ENCODE results near the gene A2M. TPM values are rescaled to one million over a fixed set of nuclear protein-coding genes. Genes with fewer than 3 reads are reported as not detected.

Gene A2M
- total and polyA plus RNA-seq, 2 of the 13 experiments (the other 11 are each of a cell fraction or from before 2014, with no cell fraction given), result 2,807 to 6,551 TPM

DNA sequence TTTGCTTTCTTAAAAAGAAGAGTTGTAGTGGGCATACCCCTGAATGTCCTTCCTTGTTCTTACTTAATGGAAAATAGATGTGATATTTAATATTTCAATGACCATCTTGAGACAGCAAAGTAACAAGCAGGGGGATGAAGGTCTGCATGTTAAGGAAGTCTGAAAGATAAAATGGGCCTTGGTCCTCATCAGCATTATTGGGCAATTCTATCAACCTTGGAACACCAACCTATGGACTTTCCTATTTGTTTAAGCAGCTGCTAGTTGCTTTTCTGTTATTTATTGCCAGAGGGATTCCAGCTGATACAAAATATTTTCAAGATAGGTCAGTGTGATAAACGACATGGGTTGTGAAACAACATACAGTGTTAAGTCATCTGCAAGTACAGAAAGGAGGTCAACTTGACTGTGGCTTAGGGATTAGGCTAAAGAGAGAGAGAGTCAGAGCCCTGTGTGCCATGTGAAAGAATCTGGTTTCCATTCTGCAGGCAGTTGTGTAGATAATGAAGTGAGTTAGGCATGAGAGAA, 16.4 kb upstream of the A2M start (continued):
- TF ChIP-seq, protein P1, sequence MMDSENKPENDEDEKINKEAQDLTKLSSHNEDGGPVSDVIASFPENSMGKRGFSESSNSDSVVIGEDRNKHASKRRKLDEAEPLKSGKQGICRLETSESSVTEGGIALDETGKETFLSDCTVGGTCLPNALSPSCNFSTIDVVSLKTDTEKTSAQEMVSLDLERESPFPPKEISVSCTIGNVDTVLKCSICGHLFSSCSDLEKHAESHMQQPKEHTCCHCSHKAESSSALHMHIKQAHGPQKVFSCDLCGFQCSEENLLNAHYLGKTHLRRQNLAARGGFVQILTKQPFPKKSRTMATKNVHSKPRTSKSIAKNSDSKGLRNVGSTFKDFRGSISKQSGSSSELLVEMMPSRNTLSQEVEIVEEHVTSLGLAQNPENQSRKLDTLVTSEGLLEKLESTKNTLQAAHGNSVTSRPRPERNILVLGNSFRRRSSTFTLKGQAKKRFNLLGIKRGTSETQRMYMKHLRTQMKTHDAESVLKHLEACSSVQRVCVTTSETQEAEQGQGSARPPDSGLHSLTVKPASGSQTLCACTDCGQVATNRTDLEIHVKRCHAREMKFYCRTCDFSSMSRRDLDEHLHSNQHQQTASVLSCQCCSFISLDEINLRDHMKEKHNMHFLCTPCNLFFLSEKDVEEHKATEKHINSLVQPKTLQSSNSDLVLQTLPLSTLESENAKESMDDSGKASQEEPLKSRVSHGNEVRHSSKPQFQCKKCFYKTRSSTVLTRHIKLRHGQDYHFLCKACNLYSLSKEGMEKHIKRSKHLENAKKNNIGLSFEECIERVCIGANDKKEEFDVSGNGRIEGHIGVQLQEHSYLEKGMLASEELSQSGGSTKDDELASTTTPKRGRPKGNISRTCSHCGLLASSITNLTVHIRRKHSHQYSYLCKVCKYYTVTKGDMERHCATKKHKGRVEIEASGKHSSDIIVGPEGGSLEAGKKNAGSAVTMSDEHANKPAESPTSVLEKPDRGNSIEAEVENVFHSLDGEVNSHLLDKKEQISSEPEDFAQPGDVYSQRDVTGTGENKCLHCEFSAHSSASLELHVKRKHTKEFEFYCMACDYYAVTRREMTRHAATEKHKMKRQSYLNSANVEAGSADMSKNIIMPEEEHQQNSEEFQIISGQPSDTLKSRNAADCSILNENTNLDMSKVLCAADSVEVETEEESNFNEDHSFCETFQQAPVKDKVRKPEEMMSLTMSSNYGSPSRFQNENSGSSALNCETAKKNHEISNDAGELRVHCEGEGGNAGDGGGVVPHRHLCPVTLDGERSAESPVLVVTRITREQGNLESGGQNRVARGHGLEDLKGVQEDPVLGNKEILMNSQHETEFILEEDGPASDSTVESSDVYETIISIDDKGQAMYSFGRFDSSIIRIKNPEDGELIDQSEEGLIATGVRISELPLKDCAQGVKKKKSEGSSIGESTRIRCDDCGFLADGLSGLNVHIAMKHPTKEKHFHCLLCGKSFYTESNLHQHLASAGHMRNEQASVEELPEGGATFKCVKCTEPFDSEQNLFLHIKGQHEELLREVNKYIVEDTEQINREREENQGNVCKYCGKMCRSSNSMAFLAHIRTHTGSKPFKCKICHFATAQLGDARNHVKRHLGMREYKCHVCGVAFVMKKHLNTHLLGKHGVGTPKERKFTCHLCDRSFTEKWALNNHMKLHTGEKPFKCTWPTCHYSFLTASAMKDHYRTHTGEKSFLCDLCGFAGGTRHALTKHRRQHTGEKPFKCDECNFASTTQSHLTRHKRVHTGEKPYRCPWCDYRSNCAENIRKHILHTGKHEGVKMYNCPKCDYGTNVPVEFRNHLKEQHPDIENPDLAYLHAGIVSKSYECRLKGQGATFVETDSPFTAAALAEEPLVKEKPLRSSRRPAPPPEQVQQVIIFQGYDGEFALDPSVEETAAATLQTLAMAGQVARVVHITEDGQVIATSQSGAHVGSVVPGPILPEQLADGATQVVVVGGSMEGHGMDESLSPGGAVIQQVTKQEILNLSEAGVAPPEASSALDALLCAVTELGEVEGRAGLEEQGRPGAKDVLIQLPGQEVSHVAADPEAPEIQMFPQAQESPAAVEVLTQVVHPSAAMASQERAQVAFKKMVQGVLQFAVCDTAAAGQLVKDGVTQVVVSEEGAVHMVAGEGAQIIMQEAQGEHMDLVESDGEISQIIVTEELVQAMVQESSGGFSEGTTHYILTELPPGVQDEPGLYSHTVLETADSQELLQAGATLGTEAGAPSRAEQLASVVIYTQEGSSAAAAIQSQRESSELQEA (CRISPR knock-in tag; IDR thresholded peaks at IDR 0.05; ENCODE audit: not compliant biosample characterization), result no peak
- peak; percentile 84 for TF ChIP-seq DMAP1 (CRISPR knock-in tag; IDR thresholded peaks at IDR 0.05)
- TF ChIP-seq ZNF326 (CRISPR knock-in tag; IDR thresholded peaks at IDR 0.05; ENCODE audit: borderline replicate concordance), result no peak
- TF ChIP-seq, protein P2, sequence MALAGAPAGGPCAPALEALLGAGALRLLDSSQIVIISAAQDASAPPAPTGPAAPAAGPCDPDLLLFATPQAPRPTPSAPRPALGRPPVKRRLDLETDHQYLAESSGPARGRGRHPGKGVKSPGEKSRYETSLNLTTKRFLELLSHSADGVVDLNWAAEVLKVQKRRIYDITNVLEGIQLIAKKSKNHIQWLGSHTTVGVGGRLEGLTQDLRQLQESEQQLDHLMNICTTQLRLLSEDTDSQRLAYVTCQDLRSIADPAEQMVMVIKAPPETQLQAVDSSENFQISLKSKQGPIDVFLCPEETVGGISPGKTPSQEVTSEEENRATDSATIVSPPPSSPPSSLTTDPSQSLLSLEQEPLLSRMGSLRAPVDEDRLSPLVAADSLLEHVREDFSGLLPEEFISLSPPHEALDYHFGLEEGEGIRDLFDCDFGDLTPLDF (CRISPR knock-in tag; IDR thresholded peaks at IDR 0.05), result 0 out of 2 replicates have a peak, but pooled peaks have one; percentile 39
- peak; percentile 98 for TF ChIP-seq RXRB (CRISPR knock-in tag; IDR thresholded peaks at IDR 0.05; ENCODE audit: borderline replicate concordance)
- peak; percentile 99 for TF ChIP-seq FOXO1 (CRISPR knock-in tag; IDR thresholded peaks at IDR 0.05)
- TF ChIP-seq NFKB2 (CRISPR knock-in tag; IDR thresholded peaks at IDR 0.05; ENCODE audit: borderline replicate concordance), result no peak
- TF ChIP-seq THAP9 (CRISPR knock-in tag; IDR thresholded peaks at IDR 0.05; ENCODE audit: borderline replicate concordance), result no peak
- no peak for TF ChIP-seq AHR (CRISPR knock-in tag; IDR thresholded peaks at IDR 0.05)
- TF ChIP-seq ATF3 (CRISPR knock-in tag; IDR thresholded peaks at IDR 0.05), result peak; percentile 88
- TF ChIP-seq GATAD2A (CRISPR knock-in tag; IDR thresholded peaks at IDR 0.05), result peak; percentile 98
- TF ChIP-seq NAIF1 (CRISPR knock-in tag; IDR thresholded peaks at IDR 0.05; ENCODE audit: borderline replicate concordance), result no peak
- TF ChIP-seq ZBTB14 (CRISPR knock-in tag; IDR thresholded peaks at IDR 0.05), result no peak
- no peak for TF ChIP-seq ZNF350 (CRISPR knock-in tag; IDR thresholded peaks at IDR 0.05; ENCODE audit: borderline replicate concordance, low read depth)
- TF ChIP-seq TBL1XR1 (IDR thresholded peaks at IDR 0.05; ENCODE audit: borderline replicate concordance, low read length, partially characterized antibody), result peak; percentile 99
- TF ChIP-seq ZNF572 (CRISPR knock-in tag; IDR thresholded peaks at IDR 0.05), result no peak

Measured in HepG2 (cell line).